ENCODE data around the gene ZNF532.

- TF ChIP-seq CTCF (IDR thresholded peaks at IDR 0.05): no peak
- no peak for TF ChIP-seq POLR2A (IDR thresholded peaks at IDR 0.05)
- TF ChIP-seq POLR2AphosphoS5 (IDR thresholded peaks at IDR 0.05): no peak
Observed at GRCh38 chr18:58924473-58924872, 59.8 kb downstream of the ZNF532 start.
